GM21737 (cell line): Measurements from ENCODE around the gene ZC2HC1C.

ENCODE experiments used
- ATAC-seq: cut with Tn5 transposase; IDR thresholded peaks from one replicate; pipeline ENCODE4 v1.9.1; 2021; ENCODE audit warnings: mild to moderate bottlenecking, moderate library complexity; ENCODE audit not compliant: unreplicated experiment

The ZC2HC1C gene

DNA sequence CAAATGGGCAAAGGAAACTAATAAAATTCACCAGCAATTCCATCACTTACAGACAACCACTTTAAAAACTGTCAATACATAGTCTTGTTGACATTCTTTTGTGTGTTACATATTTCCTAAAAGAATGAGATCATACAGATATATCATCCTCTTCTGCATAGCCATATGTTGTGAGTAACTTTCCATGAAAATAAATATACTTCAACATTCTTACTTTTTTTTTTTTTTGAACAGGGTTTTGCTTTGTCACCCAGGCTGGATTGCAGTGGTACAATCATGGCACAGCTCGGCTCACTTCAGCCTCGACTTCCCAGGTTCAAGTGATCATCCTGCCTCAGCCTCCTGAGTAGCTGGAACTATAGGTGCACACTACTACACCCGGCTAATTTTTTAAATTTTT is 20.9 kb downstream of the ZC2HC1C start:
- no peak for ATAC-seq

DNA sequence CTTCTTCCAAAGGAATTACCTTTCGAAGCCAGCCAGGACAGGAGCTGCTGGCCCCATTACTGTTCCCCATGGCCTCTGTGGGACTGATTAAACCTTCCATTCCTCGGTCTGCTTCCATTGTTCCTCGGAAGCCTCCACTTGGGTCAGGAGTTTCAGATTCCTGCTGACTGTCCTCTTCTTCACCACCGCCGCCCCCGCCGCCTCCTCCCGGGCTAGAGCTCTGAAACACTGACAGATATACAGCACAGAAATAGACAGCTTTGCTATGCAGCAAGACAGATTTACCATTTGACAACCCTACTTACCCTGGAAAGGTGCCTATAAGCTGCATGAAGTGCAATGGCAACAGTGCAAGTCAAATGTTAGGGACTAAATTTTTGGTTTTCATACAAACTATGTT is 21.8 kb downstream of the ZC2HC1C start:
- no peak for ATAC-seq

DNA sequence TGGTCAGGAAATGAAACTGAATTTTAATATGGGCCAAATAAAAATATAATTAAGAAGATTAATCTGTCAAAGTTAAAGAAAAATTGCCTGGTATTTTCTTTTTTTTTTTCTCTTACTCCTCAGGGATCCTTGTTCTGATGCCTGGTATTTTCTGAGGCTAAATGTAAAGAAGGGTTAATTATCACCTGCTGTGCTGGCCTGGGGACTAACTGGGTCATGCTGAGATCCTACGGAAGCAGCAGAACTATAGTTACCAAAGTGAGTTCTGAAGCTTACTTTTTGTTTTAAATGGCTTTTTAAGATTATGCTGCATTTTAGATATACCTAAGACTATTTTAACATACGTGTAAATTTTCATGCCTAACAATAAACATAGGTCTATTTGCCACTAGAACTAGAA is 23.3 kb downstream of the ZC2HC1C start:
- ATAC-seq, result no peak

DNA sequence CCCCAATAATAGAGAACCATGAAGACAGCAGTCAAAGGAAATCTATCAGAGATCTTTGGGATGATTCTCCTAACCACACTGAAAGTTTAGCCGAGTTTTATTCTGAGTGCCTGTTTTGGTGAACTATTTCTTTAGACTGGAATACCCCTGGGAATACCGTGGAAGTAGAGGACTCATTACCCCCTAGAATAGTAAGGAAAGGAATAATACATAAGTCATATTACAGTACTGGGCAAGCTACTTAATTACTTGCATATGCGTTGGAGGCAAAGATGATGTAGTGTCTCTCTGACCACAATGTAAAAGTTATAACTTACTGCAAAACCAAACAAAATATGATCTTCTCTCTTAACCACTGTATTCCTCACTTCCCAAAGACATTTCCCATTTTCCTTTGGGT is 25.5 kb downstream of the ZC2HC1C start:
- ATAC-seq, result no peak

DNA sequence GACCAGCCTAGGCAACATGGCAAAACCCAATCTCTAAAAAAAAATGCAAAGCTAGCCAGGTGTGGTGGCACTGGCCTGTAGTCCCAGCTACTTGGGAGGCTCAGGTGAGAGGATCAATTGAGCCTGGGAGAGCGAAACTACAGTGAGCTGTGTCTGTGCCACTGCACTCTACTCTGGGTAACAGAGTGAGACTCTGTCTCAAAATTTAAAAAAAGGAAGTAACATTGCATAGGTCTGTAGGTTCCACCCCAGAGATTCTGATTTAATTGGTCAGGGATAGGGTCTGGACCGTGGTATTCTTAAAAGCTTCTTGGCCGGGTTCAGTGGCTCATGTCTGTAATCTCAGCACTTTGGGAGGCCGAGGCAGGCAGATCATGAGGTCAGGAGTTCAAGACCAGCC is 26.2 kb downstream of the ZC2HC1C start:
- ATAC-seq, result no peak

- no peak for ATAC-seq
Observed at GRCh38 chr14:75096959-75097358, 27.5 kb downstream of the ZC2HC1C start.

DNA sequence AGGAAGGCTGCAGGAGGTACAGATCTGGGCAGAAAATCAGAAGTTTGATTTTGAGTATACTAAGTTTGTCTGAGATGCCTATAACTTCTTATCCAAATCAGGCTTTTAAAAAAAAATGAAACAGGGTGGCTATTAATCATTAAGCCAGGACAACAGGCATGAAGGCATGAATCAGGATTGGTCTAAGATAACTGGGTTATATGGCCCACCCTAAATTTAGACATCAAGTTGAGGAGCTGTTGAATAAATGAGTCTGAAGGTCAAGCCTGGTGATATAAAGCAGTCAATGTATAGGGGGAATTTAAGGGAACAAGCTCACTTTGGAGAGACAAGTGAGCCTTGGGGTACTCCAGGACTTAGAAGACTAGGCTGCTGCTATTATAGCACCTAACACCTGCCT is 28.8 kb downstream of the ZC2HC1C start:
- no peak for ATAC-seq

DNA sequence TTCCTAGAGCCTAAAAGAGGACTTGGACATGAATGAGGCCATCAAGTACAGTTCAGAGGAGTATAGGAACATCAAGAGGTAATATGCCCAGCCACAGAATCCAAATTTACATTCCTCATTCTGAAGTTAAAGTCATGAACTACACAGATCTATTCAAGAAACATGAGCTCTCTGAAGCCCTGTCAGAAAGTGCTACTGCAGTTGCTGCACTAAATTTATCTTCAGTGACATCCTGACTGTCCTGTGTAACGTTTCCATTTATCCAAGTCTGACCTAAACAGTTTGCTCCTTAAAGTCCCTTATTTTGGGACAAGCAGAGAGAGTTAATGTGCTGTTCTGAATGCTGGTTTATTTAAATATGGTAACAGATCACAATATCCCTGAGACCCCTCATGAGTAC is 29.2 kb downstream of the ZC2HC1C start:
- ATAC-seq, result no peak

GRCh38 chr14:75101491-75101890 is 32.0 kb downstream of the ZC2HC1C start:
- no peak for ATAC-seq

GRCh38 chr14:75107186-75107585 is 37.7 kb downstream of the ZC2HC1C start:
- no peak for ATAC-seq

GRCh38 chr14:75109877-75110276 is 40.4 kb downstream of the ZC2HC1C start:
- ATAC-seq, result no peak

DNA sequence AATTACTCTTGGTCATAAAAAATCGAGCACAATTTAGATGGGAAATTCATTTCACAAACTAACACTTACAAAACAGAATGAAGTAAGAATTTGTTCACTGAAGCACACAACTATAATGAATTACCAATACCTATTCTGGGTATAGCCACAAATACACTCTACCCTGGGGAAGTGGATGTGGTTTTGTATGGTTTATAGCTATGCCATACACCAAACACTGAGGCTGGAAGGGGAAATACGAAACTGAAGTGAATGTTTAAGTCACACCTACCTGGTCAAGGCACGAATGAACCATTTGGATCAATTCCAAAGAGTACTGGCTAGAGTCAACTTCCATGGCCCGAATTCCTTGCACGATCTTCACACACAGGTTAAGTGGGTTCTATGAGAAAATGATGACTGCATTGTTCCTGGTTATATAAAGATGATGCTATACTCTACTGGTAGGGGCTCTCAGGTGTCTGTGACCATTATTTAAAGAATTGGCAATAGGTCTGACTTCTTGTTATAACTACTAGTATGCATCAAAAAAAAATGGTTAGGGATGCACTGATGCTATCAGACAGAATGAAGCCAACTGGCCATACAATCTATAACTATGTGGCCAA is 44.6 kb downstream of the ZC2HC1C start:
- ATAC-seq, result no peak

DNA sequence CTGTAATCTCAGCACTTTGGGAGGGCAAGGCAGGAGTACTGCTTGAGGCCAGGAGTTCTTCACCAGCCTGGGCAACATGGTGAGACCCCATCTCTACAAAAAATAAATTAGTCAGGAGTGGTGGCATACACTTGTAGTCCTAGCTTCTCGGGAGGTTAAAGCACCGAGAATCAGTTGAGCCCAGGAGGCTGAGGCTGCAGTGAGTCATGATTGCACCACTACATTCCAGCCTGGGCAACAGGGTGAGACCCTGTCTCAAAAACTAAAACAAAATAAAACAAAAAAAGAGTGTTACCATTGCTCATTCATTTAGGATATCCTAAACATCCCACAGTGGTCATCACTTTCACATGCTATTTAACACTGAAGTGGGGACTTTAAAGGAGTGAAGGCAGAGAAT is 49.6 kb downstream of the ZC2HC1C start:
- no peak for ATAC-seq

DNA sequence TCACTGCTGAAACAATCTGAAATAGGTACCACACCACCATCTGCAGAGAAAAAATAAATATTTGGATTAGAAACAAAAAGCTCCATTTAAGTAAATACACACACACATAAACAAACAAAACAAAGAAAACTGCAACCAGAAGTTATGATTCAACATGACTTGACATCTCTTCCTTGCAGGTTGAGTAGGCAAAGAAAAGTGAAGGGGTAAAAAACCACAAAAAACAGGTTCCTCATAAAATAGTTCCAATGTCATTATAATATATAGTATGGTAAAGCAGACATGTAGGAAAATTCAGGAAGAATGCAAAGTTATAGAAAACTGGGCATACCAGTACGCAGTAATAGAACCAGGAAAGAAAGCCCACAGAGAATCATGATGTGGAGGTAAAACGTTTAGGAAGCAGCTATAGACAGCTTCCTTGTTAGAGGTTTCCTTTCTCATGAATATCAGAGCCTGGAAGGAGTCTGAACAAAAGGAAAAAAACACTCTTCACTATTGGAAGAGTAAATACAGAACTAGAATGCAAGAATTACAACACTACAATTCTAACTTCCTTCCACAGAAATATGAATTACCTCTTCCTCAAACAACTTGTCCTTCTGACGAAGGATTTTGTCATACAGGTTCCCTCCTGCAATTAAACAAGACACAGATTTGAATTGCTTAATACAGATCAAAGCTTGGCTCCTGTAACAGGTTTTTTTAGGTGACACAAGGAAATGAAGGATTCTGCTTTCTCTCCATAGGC is 51.3 kb downstream of the ZC2HC1C start:
- ATAC-seq, result no peak

- no peak for ATAC-seq
Observed at GRCh38 chr14:75121552-75121951, 52.1 kb downstream of the ZC2HC1C start.

GRCh38 chr14:75123991-75124390 is 54.5 kb downstream of the ZC2HC1C start:
- no peak for ATAC-seq

- ATAC-seq, result no peak
Observed at GRCh38 chr14:75125617-75126016, 56.2 kb downstream of the ZC2HC1C start.

DNA sequence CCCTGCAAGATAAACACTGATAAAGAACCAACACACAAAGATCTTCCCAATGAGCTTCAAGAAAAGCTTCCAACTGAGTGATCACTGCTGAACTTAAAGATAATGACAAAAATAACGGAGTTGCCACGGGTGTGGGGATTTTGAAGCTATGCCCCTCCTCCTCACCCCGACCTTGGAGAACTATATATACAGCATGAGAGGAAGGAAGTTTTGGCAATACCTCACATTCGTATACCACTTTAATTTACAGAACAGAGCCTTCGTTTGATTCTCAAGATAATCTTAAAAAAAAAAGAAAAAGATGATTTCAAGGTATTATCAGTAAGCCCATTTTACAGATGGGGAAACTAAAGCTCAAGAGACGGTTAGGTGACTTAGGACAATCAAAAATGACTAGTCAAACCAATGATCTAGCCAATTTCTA is 56.7 kb downstream of the ZC2HC1C start:
- ATAC-seq, result no peak

DNA sequence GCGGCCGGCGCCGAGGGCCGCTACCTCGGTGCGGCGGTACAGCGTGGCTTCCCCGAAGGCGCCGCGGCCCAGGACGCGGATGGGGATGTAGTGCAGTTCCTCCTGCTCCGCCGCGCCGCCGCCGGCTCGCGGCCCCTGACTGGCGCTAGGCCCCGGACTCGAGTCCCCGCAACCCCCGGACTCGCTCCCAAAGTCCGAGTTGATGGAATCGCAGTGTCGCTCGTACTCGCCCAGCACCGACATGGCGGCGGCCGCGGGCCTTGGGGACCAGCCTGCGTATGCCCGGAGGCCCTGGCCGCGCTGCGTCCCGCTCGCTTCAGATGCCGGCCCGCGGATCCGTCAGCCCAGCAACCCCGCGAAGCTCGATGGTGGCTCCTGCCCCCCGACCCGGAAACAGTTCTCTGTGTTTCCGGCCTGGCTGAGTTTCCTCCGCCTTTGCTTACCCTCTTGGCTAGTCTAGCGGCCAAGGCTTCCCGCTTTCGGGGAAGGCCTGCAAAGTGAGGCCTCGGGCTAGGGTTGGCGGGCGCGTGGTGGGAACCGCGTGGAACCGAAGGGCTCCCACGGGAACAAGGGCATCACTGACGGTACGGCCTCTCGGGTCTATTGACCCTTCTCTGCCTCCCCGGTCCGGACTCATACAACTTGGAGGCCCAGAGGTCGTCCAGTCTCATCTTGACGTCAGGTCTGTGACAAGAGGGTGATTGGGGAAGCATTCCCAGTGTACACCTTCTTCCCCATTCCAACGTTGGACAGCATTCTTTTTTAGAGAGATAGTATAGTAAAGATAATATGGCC is 57.4 kb downstream of the ZC2HC1C start, which contains the start of gene NEK9:
Gene NEK9 (minus strand): TSS at position 370 of the 795 bp plus-strand sequence. CDS start 127 bp downstream, at position 243.
- peak; percentile 85 for ATAC-seq

DNA sequence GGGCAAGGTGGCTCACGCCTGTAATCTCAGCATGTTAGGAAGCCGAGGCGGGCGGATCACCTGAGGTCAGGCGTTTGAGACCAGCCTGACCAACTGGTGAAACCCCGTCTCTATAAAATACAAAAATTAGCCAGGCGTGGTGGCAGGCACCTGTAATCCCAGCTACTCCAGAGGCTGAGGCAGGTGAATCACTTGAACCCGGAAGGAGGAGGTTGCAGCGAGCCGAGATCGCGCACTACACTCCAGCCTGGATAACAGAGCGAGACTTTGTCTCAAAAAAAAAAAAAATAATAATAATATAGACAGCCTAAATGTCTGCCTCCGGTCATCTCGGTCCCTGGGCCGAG is 58.0 kb downstream of the ZC2HC1C start:
- peak; percentile 9 for ATAC-seq

DNA sequence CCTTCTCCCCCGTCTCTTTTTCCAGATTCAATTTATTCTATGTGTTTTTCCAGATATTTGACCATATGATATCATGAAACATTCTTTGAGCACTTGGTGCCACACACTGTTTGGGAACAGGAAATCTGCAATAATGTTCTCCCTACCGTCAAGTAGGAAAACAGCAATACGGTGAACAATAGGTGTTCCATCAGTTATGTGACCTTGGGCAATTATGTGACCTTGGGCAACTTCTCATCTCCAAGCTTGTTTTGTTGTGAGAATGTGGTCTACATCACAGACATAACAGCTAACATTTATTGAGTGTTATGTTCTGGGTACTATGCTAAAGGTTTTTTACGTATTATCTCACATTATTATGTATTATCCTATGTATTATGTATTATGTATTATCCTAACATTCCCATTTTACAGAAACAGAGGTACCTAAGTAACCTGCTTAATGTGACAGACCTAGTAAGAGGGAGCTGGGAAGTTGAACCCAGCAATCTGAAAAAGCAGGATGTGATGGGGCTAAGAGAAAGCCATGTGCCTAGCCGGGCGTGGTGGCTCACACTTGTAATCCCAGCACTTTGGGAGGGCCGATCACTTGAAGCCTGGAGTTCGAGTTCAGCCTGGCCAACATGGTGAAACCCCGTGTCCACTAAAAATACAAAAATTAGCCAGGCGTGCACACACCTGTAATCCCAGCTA is 58.6 kb downstream of the ZC2HC1C start:
- ATAC-seq, result no peak
